ENCODE results near the gene NNAT.
"Not testable (repeated sequence)": the region's sequence is repeated elsewhere in the genome, so short reads cannot be mapped to it uniquely, and the experiment has no call there.

The NNAT gene

DNA sequence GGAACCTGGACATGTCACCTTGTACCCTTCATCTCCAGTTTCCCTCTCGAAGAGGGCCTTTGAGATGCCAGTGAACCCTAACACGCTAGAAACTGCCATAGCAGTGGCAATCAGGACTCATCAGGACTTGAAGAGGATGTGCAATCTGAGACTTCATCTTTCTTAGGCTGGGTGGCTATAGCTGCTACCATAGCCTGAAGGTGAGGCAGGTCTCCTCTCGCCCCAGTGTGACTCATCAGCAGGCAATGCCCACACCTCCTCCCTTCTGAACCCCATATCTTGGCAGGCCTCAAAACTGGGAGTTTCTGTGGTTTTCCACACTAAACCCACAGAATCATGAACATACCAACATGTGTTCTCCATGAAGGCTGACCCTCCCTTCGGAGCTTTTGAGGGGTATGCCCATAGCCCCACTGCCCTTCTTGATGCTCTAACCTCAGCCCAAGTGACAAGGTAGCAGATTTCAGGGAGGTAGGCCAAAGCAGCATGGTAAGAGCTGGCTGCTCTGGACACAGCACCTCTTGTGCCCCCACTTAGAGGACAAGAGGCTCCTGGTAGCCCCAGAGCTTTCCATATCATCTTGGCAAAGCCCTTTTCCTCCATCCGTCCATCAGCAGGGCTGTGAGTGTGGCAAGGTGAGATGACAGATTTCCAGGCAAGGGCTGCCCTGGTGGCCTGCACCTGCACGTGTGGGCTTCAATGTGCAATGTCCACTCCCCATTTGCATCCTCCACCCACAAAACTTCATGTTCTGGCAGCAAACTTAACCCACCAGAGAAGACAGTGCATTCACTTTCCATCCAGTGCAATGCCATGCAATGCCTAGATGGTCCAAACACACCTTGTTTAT lies 4.0 kb downstream of the NNAT start:
- DNase-seq = peak; percentile 27 to 39

DNA sequence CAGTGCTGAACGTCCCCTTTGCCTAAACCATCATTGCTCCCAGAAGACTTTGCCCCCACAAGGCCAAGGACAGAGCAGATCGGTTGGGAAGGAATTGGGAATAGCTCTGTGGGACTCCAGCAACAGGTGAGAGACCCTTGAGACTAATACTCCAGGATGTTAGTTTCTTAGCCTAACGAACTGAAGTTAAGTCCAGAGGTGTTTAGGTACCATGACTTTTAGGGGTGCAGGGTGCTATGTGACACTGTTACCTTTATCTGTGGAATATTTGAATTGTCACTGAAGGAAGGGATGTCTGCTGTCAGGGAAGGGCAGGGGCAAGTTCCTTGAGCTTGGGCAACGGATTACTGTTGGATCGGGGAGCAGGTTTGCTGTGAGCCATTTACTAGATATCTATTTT lies 4.8 kb downstream of the NNAT start:
- DNase-seq = no peak

DNA sequence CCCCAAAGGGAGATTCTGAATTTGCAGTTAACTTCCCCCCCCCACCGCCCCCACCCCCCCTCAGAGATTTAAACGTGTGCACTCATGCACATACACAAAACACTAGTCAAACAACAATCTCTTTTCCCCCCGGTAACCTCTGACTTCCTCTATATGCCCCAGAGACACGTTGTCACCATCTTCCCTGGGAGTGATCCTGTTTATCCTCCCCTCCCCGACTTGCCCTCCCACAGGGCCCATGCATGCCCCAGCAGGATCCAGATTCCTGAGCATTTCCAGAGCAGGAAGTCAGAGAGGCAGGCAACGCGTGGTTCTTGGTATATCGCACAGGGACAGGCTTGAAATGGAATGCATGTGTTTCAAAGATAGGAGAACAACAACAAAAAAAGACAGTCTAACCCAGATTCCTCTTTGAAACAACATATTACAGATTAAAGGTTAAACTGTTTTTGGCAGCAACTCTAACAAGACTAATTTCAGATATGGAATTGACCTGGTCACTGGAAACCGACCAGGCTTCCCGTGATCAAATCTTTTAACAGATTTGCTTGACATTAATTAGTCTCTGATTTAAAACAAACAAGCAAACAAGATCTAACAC lies 5.3 kb downstream of the NNAT start:
- no peak for DNase-seq

DNA sequence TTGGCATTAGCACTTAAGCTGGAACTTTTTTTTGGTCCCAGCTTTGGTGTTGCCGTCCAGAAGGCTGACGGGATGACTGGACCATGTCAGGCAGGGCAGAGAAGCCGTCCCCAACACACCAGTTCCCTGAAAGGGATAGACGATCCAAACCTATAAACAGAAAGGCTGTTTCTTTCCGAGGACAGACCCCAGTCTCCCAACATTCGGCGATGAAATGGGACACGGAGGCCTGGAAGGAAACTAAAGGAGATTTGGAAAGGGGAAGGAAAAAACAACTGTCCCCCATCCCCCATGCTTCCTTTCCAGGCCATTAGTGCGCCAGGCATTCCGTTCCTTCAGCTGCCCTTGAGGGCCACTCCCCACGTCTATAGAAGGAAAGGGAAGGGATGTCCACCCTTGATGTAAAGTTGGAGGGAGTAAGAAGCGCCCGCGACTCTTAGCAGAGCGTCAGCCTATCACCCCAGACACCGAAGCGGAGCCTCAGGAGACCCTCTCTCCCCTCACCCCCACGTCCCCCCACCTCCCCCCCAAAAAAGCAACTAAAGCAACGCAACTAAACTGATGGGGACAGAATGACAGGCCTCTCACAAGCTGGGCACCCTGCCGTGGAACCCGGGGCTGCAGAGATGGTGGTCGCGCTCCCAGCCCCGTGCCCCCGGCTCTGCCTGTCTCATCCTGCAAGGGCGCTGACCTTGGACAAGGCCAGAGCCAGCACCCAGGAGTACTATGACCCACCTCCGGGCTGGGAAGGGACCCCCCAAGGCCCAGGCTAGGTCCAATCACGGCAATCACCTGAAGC lies 6.0 kb downstream of the NNAT start:
- no peak for DNase-seq

DNA sequence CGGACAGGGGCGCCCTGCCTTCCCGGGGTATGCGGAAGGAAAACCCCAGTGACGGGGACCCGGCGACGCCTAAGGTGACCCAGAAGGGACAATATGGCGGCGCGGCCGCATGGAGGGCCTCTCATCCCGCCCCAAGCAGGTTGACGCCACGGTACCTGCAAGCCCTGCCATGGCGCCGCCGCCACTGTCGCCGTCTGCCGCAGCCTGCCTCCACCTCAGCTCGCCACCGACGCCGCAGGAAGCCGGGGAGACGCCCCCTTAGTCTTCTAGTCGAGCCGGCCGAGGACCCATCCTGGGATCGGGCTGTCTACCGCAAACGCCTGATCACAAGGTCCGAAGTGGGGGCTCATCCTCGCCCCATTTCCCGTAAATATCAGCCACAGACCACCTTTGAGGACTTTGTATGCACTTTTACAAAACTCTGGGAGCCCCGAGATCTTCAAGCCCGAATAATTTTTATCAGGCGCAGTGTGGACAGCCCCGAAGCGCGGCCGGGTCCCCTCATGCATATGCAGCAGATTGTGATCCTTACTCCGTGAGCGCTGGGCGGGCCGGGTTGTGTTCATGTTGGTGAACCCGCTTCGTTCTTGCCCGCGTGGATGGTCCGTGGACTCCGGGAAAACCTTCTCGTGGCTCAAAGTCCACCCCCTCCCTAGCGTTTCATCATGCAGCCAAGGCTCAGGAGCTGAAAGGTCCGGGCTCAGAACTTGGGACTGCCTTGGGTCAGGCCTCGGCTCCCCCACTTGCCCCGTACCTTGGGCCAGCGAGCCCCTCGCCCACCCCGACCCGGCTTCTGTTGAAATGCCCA lies 6.8 kb downstream of the NNAT start, which contains the start of gene BLCAP:
Gene BLCAP, minus strand, starts transcription at position 239 of the 808 bp plus-strand sequence. CDS start 8,702 bp downstream, outside the sequence.
- peak; percentile 91 to 95 for DNase-seq

DNA sequence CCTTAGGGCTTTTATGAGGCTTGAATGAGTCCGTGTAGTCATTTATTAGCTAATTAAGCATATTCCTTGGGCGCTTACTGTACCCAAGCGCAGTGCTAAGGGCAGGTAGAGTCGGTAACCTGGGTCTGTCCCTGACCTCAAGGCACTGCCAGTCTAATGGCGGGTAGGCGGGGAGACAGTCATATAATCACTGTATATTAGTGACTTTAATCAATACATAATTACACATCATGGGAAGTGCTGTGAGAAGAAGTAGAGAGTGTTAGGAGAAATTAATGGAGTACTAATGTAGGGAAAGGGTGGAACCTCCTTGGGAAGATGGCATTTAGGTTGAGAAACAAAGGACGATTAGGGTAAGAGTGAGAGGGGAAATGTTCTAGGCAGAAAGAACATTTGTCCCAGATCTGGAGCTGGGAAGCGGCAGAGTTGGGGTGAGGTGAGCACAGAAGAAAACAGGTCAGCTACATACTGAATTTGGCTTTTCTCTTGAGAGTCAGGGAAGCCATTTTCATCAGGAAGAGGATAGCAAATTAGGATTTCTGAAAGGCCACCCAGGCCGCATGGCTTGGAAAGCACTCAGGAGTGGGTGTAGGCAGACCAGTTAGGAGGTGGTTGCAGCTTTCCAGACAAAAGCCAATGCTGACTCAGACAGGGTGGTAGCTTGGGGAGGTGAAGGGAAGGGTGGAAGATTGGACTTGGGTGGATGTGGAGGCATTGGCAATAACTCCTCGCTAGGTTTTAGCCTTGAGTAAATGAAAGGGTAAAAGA lies 7.6 kb downstream of the NNAT start:
- no peak for DNase-seq

DNA sequence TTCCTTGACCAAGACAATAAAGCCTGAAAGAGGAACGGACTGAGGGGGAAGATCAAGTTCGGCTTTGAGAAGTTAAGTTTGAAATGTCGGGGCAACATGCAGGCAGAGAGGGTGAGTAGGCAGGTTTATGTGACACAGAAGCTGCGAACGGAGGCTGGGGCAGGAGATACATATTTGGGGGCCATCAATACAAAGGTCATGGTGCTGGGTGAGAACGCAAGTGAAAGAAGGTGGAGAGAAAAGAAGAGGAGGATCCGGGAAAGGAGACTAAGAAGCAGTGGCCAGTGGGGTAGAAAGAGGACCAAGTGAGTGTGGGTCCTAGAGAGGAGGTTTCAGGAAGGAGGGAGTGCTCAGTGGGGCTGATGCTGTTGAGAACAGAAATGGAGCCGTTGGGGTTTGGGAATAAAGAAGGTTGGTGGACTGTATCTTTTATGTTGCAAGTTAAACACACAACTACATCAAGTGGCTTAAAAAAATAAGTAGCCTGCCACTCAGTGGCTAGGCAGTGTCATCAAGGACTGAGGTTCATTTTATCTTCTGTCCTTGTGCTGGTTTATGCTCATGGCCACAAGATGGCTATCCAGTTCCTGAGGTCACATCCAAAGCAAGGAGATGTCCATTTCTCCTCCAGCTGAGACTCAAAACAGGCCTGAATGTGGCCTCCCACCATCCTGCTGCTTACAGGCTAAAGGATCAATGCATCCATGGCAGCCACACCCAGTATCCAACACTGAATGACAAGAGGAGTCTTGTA lies 8.3 kb downstream of the NNAT start:
- no peak for DNase-seq

DNA sequence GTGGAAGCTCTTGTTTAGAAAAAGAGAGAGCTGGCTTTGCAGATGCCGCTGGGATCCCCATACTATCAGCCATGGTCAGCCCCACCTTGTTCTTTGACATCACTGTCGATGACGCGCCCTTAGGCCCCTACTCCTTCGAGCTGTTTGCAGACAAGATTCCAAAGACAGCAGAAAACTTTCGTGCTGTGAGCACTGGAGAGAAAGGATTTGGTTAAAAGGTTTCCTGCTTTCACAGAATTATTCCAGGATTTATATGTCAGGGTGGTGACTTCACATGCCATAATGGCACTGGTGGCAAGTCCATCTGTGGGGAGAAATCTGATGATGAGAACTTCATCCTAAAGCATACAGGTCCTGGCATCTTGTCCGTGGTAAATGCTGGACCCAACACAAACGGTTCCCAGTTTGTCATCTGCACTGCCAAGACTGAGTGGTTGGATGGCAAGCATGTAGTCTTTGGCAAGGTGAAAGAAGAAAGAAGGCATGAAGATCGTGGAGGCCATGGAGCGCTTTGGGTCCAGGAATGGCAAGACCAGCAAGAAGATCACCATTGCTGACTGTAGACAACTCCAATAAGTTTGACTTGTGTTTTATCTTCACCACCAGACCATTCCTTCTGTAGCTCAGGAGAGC lies 9.0 kb downstream of the NNAT start:
- DNase-seq = no peak

DNA sequence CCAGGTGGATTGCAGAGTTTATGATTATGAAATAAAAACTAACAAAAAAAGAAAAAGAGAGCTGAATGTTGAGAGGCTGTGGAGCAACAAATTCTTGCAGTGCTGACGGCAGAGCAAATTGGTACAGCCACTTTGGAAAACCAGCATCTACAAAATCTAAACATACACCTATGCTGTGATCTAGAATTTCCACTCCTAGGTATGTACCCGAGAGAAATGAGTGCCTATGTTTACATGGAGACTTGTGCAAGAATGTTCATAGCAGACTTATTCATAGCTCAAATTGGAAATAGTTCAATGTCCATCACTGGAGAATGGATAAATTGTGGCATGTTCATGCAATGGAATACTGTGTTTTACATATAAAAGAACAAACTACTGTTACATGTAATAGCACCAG lies 9.6 kb downstream of the NNAT start:
- no peak for DNase-seq

DNA sequence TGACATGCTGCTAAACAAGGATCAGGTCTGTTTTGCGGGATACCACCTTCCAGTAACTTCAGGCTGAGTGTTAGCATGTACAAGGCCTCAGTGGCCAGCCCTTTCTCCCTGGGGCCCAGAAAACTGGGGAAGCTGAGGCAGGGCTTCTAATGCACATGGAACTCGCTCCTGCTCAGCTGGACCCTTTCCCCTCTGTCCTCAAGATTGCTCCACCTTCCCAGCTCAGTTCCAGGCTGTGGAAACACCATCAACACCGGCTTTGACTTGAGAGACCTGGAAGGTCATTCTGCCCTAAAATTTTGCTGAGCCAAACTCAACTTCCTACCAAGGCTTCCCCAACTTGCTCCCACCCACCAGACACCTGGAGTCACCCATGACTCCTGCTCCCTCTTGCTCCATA lies 10.8 kb downstream of the NNAT start:
- no peak for DNase-seq

DNA sequence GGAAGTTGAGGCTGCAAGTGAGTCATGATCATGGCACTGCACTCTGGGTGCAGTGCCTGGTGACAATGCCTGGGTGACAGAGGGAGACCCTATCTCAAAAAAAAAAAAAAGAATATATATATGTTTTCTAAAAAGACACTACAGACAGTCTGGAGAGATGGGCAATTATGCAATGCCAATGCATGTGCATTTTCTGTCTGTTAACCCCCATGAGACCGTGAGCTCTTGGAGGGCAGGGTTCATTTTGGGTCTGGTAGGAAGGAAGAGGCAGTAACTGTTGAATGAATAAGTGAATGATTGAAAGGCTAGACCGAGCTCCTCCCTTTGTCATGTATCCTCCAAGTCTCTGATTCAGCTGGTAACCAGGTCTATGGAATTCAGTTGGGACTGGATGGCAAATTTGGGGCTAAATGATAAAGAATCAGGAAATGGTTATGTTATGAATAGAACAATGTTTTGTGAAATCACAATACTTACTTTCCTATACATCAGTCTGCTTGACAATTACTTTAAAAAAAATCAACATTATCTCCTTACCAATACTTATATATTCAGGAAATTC lies 12.2 kb downstream of the NNAT start:
- no peak for DNase-seq

DNA sequence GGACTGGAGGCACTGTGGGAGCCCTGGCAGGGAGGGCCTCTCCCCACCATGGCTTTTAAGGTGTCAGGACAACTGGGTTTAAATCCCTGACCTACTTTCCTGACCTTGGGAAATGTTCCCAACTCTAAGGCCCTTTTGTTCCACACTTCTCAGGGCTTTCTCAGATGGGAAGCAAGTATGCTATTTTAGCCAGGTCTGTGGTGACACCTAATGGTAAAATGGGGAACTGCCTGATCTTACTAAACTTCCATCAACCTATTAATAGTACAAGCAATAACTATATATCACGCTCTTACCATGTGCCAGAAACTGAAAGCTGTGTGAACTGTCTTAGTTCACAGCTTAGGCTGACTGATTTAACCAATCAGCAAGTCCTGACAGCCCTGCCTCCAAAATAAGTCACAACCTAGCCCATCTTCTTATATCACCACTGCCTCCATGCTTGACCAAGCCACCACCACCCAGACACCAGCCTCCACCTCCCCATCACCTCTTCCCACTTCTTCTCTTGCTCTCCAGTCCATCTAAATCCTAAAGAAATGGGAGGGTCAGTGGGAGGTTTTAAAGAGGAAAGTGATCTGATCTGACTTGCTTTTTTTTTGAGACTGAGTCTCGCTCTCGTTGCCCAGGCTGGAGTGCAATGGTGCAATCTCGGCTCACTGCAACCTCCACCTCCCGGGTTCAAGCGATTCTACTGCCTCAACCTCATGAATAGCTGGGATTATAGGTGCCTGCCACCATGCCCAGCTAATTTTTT lies 13.5 kb downstream of the NNAT start:
- DNase-seq = peak in 1 of 2 donors; percentile 57

DNA sequence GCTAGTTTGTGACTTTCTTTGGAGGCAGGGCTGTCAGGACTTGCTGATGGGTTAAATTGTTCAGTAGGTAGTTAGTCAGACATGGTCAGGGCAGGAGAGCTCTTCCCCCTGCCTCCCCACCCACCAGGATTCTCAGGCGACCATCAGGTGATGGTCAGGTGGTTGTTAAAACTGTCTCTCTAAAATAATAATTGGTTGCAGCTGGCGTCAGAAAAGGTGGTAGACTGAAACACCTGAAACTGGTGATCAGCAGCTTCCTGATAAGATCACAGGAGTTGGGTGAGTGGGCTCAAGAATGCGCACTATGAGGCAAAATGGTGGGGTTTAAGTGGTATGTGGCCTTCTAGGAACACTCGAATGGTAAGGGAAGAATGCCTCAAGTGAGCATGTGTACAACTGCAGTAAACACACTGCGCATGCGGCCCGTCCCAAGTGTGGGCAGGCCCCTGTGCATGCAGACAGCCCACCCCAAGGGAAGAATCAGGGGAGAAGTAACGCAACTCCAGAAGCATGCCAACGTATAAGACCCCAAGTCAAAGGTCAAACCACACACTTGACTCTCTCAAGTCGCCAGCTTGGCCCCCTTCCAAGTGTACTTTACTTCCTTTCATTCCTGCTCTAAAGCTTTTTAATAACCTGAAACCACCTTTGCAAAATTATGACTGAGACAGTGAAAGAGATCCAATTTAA lies 14.5 kb downstream of the NNAT start:
- no peak for DNase-seq

DNA sequence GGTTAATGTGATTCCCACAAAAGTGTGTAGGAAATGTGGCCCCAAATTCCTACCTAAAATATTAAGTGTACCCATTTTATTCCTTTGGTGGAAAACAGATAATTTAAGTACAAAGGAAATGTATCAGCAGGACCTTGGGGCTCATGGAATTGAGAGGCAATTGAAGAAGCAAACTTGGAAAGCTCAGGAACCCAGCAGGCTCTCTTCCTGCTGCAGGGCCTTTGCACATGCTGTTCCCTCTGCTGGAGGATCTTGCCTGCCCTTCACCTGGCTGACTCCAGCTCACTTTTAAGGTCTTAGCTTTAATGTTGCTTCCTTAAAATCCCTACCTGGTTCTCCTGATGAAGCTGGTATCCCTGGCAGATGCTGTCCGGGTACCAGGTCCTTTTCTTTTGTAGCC lies 16.5 kb downstream of the NNAT start:
- no peak for DNase-seq

DNA sequence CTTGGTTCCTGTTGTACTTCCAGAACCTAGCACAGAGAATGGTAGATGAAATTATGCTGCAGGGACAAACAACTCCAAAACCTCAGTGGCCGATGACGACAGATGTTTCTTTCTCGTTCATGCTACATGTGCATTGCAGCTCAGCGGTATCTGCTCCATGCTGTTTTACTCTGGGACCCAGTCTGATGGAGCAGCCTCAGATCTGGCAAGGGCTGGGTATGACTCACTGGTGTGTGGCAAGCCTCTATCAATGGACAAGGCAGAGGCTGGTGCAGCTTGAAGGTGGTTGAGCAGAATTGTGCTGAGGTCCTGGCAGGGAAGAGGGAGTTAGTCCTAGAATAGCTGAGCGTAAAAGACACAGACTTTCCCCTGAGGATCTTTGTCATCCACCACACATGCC lies 17.0 kb downstream of the NNAT start:
- DNase-seq = no peak

DNA sequence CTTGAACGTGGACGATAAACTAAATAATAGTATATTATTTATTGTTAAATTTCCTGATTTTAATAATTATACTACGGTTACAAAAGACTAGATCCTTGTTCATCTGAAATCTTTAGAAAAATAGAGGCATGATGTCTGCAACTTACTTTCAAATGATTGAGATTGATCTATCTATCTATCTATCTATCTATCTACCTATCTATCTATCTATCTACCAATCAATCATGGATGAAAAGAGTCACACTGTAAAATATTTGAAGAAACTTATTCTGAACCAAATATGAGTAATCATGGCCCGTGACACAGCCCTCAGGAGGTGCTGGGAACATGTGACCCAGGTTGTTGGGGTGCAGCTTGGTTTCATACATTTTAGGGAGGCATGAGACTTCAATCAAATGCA lies 18.4 kb downstream of the NNAT start:
- no peak for DNase-seq

DNA sequence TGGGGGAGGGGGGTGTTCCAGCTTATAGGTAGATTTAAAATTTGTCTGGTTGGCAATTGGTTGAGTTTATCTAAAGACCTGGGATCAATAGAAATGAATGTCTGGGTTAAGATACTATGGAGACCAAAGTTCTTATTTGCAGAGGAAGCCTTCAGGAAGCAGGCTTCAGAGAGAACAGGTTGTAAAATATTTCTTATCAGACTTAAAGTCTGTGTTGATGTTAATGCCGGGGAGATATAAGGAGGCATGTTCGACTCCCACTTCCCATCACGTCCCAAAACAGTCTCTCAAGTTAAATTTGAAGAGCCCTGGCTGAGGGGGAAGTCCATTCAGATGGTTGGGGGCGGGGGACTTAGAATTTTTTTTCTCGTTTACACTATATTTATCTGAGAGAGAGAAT lies 19.0 kb downstream of the NNAT start:
- DNase-seq = no peak

DNA sequence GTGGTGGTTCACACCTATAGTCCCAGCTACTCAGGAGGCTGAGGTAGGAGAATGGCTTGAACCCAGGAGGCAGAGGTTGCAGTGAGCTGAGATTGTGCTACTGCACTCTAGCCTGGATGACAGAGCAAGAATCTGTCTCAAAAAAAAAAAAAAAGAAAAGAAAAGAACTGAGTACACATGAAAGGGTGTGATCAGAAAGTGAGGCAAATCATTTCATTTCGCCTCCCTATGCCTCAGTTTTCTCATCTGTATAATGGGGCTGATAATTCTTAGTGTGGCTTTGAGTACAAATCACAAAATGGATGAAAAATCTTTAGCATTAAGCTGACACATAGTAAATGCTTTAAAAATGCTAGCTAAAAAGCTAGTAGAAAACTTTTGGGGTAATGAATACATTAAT lies 19.8 kb downstream of the NNAT start:
- not testable (repeated sequence) for DNase-seq

DNA sequence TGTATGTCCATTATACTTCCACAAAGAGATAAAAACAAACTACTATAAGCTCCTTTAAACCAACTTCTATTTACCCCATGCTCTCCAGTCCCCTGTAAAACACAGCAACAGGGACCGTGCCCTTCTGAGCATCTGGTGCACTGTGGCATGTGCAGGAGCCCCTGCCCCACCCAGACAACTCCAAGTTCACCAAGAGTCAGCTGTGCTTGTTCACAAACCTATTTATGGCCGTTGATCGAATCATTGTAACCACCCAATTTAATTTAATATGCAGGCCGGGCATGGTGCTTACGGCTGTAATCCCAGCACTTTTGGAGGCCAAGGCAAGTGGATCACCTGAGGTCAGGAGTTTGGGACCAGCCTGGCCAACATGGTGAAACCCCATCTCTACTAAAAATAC lies 20.3 kb downstream of the NNAT start:
- DNase-seq = no peak

Data from stimulated activated CD4-positive, alpha-beta T cell treated with anti-CD3 and anti-CD28 coated beads, Interleukin-2, amount 100 ng/mL, for 24 hours (primary cell).